A549 (cell line): ENCODE measurements around the gene MAU2.

Source experiments
- CBX8 ChIP-seq: fragments of 200-600 bp; sonication (generic); IDR thresholded peaks from 2 replicates; pipeline ENCODE4 v1.6.1; 2016
- CEBPB ChIP-seq, 2 experiments: fragments of >200 bp in 1 of 2; sonication (Bioruptor Twin) in 1 of 2; formaldehyde crosslinking in 1 of 2; IDR thresholded peaks; 2 replicates each; pipeline ENCODE4 v1.6.1; 2012 to 2016
- CTCF ChIP-seq: fragments of >200 bp; sonication (Bioruptor Twin); formaldehyde crosslinking; IDR thresholded peaks from 3 replicates; pipeline ENCODE4 v1.5.1; 2016
- POLR2A ChIP-seq: IDR thresholded peaks from 2 replicates; pipeline ENCODE4 v1.6.1; 2012; ENCODE audit warnings: mild to moderate bottlenecking, low read length
- SMC3 ChIP-seq: fragments of >200 bp; sonication (Bioruptor Twin); formaldehyde crosslinking; IDR thresholded peaks from 3 replicates; pipeline ENCODE4 v1.6.1; 2018; ENCODE audit warnings: inconsistent platforms
- TF ChIP-seq, protein P1 (sequence below): fragments of 450-650 bp; IDR thresholded peaks from 2 replicates; pipeline ENCODE4 v1.6.1; 2014; ENCODE audit warnings: antibody characterized with exemption

DNA sequence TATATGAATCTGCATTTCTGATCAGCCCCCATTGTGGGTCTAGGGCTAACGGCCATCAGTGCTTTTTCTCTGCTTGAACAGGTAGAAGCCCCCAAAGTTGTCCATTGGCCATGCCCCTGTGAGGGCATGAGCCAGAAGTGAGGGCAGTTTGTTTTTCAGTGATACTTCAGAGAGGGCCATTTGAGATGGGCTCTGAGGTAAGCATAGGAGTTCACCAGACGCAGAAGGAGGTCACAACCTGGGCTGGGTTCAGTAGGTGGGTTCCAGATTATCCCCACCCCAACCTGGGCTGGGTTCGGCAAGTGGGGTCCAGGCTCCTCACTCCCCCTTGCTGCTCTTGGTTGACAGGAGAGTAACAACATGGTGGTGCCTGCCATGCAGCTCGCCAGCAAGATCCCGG, 33.4 kb downstream of the MAU2 start:
- TF ChIP-seq POLR2A, result no peak
- TF ChIP-seq CTCF, result no peak
- TF ChIP-seq CEBPB (IDR thresholded peaks at IDR 0.05), result no peak
- TF ChIP-seq CBX8, result no peak
- TF ChIP-seq, protein P1, sequence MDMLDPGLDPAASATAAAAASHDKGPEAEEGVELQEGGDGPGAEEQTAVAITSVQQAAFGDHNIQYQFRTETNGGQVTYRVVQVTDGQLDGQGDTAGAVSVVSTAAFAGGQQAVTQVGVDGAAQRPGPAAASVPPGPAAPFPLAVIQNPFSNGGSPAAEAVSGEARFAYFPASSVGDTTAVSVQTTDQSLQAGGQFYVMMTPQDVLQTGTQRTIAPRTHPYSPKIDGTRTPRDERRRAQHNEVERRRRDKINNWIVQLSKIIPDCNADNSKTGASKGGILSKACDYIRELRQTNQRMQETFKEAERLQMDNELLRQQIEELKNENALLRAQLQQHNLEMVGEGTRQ, result no peak
- TF ChIP-seq SMC3, result no peak
